Right hindlimb (tissue), 1 donor: ENCODE measurements around the gene NELFCD.
"Not testable (repeated sequence)": the region's sequence is repeated elsewhere in the genome, so short reads cannot be mapped to it uniquely, and the experiment has no call there.

Experiments
- DNase-seq: peaks from one replicate; pipeline ENCODE4 v3.0.0-alpha.2; 2018

Gene NELFCD

GRCh38 chr20:59010995-59011873, 30.2 kb downstream of the NELFCD start:
- peak; percentile 66 for DNase-seq

- DNase-seq, result not testable (repeated sequence)
These were observed 30.8 kb downstream of the NELFCD start for GRCh38 chr20:59011874-59012157.

GRCh38 chr20:59013031-59013951, 32.2 kb downstream of the NELFCD start:
- DNase-seq, result no peak

- DNase-seq, result no peak
These were observed 33.0 kb downstream of the NELFCD start for GRCh38 chr20:59013959-59014608.

GRCh38 chr20:59014680-59015389, 33.8 kb downstream of the NELFCD start:
- DNase-seq, result no peak

- DNase-seq, result no peak
These were observed 34.4 kb downstream of the NELFCD start for GRCh38 chr20:59015411-59015810.

- DNase-seq, result no peak
These were observed 35.0 kb downstream of the NELFCD start for GRCh38 chr20:59015812-59016711.

GRCh38 chr20:59016795-59017492, 35.9 kb downstream of the NELFCD start:
- DNase-seq, result no peak

GRCh38 chr20:59017493-59018231, 36.6 kb downstream of the NELFCD start:
- DNase-seq, result no peak

GRCh38 chr20:59018817-59019216, 37.8 kb downstream of the NELFCD start:
- no peak for DNase-seq

GRCh38 chr20:59019217-59019616, 38.2 kb downstream of the NELFCD start, which contains the start of gene TUBB1:
TUBB1 (plus strand) TSS chr20:59019429; CDS start chr20:59019523, 94 bp downstream.
- no peak for DNase-seq

GRCh38 chr20:59020938-59021551, 40.0 kb downstream of the NELFCD start:
- DNase-seq, result no peak

- no peak for DNase-seq
These were observed 41.7 kb downstream of the NELFCD start for GRCh38 chr20:59022754-59023153.

- DNase-seq, result no peak
These were observed 42.6 kb downstream of the NELFCD start for GRCh38 chr20:59023616-59024015.

GRCh38 chr20:59024111-59024530, 43.1 kb downstream of the NELFCD start:
- no peak for DNase-seq

GRCh38 chr20:59025086-59025485, 44.0 kb downstream of the NELFCD start:
- no peak for DNase-seq

- DNase-seq, result no peak
These were observed 44.5 kb downstream of the NELFCD start for GRCh38 chr20:59025511-59025910.

GRCh38 chr20:59026904-59027740, 46.1 kb downstream of the NELFCD start:
- DNase-seq, result no peak
